ENCODE results near the gene GGACT.

The GGACT gene

GRCh38 chr13:100484702-100485101, 103.9 kb downstream of the GGACT start:
- DNase-seq (ENCODE audit: low read depth): no peak
- H3K4me3 ChIP-seq (replicated peaks; ENCODE audit: low read depth, low read length): no peak overlapping the region
- no peak for TF ChIP-seq CTCF (IDR thresholded peaks at IDR 0.05; ENCODE audit: low read length, missing control alignments)

- DNase-seq (ENCODE audit: low read depth): no peak
- no peak for TF ChIP-seq CTCF (IDR thresholded peaks at IDR 0.05; ENCODE audit: low read length, missing control alignments)
- no peak overlapping the region for H3K4me3 ChIP-seq (replicated peaks; ENCODE audit: low read depth, low read length)
Measured at GRCh38 chr13:100483841-100484381, 104.7 kb downstream of the GGACT start.

GRCh38 chr13:100483139-100483538, 105.5 kb downstream of the GGACT start:
- TF ChIP-seq CTCF (IDR thresholded peaks at IDR 0.05; ENCODE audit: low read length, missing control alignments): no peak
- no peak for DNase-seq (ENCODE audit: low read depth)
- no peak overlapping the region for H3K4me3 ChIP-seq (replicated peaks; ENCODE audit: low read depth, low read length)

- no peak for DNase-seq (ENCODE audit: low read depth)
- TF ChIP-seq CTCF (IDR thresholded peaks at IDR 0.05; ENCODE audit: low read length, missing control alignments): no peak
- H3K4me3 ChIP-seq (replicated peaks; ENCODE audit: low read depth, low read length): no peak overlapping the region
Measured at GRCh38 chr13:100480676-100481075, 107.9 kb downstream of the GGACT start.

All from fibroblast of pulmonary artery (primary cell).